HG02973 (cell line): ENCODE results near the gene LUM.
"Not testable (repeated sequence)": the region's sequence is repeated elsewhere in the genome, so short reads cannot be mapped to it uniquely, and the experiment has no call there.

Experiments
- ATAC-seq: cut with Tn5 transposase; IDR thresholded peaks from one replicate; pipeline ENCODE4 v1.9.1; 2021; ENCODE audit warnings: moderate library complexity; ENCODE audit not compliant: unreplicated experiment

LUM gene

GRCh38 chr12:91110311-91110924 lies 876 bp downstream of the LUM start:
- ATAC-seq = no peak

GRCh38 chr12:91109581-91110310 lies 1.5 kb downstream of the LUM start:
- ATAC-seq = no peak

DNA sequence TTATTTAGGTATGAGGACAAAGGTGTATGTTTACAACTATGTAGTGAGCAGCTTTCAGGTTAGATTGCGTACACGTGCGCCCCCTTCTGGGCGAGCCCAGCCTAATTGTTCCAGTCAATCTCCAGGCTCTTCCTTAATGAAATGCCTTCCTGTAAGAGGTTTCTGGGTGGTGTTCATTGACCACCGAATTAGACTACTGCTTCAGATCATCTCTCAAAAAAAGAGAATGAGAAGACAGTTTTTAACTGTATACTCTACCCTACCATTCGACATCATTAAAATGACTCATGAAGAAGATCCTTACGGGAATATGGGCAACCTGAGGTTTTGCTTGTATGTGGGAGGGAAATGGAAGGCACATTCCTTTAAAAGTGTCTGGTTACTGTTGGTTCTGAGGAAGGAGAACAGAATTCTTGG lies 2.1 kb downstream of the LUM start:
- peak; percentile 70 for ATAC-seq

- no peak for ATAC-seq
These were observed 3.0 kb downstream of the LUM start for GRCh38 chr12:91108196-91108755.

DNA sequence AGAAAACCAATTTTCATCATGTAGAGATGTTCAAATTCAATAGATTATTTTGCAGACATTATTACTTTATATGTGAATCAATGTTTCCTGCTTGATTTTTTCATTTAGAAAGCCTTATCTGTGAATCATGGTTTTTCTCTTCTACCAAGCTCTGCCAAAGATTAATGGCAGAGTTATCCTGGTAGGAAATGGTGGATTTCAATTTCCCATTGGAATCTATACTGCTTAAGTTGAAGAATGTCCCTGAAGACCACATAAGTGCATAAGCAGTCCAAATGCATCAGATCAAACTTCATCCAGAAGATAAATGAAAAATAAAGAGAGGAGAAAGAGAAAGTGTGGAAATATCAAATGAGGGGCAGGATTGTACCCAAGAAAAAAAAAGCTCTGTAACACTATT lies 5.0 kb downstream of the LUM start:
- ATAC-seq = no peak

- no peak for ATAC-seq
These were observed 5.5 kb downstream of the LUM start for GRCh38 chr12:91105807-91106206.

DNA sequence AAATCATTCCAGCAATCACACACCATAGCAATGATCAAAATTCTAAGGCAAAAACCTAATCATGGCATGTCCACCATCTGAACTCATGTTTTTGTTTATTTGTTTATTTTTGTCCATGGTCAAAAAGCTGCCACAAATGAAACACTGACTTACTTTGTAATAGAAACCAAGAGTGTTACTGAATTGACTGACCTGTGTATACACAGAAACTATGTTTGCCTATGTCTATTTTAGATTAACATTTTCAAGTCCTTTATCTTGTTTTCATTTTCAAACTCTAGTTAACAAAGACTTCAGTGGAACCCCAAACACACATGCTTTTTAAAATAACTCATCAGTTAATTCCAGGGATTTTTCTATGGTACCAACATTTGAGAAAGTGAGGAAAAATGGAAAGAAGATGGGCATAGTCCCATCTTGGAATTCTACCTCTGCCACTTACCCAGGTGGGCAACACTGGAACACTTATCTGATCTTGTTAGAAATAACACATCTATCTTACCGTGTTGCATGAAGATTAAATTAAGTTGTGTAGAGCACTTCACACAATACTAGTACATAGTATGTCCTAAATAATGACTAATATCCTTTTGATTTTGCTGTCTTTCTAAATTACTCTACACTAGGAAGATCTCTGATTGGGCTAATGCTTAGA lies 6.4 kb downstream of the LUM start:
- peak; percentile 82 for ATAC-seq

DNA sequence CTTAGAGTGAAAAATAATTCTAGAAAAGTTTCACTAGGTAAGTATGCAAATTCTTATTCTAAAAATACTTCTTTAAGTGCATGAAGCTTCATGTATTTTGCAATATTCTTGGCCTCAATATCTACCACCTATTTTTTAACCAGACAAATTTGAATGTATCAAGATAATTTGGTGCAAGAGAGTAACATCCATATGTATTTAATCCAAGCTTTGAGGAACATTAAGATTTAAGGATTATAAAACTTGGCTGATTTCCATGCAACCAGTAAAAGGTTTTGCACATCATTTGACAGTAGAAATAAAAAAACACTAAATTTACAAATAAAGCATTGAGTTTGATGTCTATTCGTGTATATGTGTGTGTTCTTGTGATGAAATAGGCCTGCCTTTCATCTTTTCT lies 7.7 kb downstream of the LUM start:
- no peak for ATAC-seq

- no peak for ATAC-seq
These were observed 8.2 kb downstream of the LUM start for GRCh38 chr12:91103101-91103500.

GRCh38 chr12:91100906-91101305 lies 10.4 kb downstream of the LUM start:
- no peak for ATAC-seq

DNA sequence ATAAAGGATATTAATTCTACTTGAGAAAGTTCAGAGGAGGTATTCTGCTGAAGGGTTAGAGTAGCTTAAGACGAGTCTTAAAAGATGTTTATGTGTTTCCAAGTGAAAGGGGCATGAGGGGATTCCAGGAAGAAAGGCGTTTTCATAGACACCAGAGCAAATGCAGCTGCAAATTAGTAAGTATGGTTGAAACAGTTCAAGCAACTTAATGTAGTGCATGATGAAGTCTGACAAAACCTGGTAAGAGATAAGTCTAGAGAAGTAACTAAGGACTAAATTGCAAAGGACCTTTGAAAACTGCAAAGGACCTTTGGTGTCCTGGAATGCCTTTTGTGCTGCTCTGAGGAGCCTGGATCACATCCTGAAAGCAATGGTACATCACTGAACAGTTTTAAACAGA lies 11.5 kb downstream of the LUM start:
- ATAC-seq = no peak

- no peak for ATAC-seq
These were observed 12.0 kb downstream of the LUM start for GRCh38 chr12:91099341-91099740.

DNA sequence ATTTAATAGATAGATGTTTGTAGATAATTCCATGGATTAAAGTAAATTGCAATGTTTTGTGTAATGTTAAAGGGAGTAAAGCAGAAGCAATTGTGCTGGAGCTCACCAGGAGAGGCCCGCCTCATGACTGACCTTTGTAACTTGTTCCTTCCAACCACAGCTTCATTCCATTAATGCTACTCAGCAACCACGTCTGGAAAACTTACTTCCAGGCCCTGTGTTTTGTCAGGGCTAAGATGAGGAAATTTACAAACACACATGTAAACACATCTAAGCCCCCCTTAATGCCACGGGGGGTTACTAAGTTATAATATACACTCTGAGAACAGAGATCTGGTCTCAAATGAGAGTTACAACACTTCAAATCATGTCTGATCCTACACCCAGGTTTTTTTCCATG lies 12.4 kb downstream of the LUM start:
- no peak for ATAC-seq

DNA sequence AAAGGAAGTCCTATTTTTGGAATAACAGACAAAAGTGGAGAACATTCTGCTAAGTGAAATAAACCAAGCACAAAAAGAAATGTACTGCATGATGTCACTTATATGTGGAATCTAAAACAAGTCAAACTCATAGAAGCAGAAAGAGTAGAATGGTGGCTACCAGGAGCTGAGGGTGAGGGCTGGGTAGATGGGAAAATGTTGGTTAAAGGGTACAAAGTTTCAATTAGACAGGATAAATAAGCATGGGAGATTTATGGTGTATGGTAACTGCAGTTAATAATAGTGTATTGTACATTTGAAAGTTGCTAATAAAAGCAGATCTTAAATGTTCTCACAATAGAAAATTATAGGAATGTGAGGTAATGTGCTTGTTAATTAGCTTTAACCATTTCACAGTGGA lies 12.8 kb downstream of the LUM start:
- ATAC-seq = no peak

DNA sequence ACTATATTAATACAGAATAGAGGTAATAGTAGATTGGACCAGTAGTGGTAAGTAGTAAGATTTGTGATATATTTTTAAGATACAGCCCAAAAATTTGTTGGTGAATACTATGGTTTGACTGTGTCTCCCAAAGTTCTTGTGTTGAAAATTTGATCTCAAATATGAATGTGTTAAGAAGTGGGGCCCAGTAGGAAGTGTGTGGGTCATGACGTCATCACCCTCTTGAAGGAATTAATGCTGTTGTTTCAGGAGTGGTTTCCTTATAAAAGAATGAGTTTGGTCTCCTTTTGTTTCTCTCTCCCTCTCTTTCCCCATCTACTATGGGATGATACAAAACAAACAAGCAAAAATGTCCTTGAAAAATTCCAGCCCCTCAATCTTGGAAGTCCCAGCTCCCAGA lies 16.3 kb downstream of the LUM start:
- no peak for ATAC-seq

DNA sequence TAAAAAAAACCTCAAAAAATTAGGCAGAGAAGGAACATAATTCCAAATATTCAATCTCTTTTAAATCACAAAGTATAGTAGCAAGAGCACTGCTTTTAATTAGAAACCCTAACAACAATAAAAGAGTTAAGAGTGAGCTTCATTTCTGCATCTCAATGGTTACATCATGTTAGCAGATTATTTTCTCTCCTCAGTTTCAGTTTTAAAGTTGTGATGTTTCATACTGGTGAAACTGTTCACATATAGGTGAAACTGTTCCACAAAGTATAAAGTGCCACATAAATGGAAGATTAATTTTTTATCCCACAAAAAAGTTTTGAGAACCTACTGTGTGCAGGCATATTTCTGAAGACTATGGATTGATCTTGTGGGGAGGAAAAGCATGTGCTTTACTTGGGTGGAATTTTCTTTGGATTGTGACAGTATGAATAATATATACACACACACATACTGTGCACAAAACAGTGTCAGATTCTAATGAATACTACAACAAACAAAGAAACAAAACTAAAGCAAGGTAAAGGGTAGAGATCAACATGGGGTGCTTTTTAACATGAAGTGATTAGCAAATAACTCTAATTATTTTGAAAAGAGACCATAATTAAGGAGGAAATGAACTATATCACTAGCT lies 17.1 kb downstream of the LUM start:
- no peak for ATAC-seq

GRCh38 chr12:91093341-91093740 lies 18.0 kb downstream of the LUM start:
- no peak for ATAC-seq

GRCh38 chr12:91091916-91092715 lies 19.2 kb downstream of the LUM start:
- ATAC-seq = no peak

DNA sequence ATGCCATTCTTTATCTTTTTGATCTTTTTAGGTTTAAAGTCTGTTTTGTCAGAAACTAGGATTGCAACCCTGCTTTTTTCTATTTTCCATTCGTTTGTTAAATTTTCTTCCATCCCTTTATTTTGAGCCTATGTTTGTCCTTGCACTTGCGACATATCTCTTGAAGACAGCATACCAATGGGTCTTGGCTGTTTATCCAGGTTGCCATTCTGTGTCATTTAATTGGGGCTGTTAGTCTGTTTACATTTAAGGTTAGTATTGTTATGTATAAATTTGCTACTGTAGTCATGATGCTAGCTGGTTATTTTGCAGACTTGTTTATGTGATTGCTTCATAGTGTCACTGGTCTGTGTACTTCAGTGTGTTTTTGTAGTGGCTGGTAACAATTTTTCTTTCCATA lies 21.3 kb downstream of the LUM start:
- not testable (repeated sequence) for ATAC-seq

DNA sequence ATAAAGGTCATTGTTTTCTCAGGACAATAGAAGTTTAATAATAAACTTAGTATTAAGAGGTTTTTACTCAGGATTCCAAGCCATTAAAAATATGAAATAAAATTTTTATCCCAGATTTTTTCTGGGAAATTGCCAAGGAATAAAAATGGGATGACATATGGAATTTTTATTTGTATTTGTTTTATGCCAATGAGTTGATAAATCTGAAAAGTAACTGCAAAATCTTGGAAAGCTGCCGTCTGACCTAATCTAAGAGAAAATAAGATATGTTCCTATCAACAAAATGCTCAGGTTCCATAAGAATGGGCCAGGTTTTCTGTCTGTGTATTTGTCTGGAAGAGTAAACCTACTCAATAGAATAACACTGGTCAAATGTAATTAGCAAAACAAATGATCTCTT lies 31.3 kb downstream of the LUM start:
- ATAC-seq = no peak

DNA sequence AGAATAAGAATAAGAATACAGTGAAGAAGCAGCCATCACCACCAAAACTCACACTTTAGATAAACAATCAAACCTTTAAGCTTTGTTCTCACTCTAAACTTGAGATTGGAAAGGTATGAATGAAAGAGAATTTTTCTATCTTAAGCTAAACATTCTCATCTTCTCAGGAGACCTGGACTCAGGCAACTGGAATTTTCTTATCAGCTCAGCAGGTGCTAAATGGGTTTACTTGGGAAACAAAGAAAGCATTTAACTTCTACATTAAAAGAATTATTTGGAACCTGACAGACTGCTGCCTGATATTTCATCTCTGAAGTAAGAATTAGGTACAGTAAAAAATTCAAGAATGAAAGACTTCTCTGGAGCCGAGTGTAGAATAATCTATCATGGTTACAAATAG lies 32.8 kb downstream of the LUM start:
- no peak for ATAC-seq
